GM12892 (cell line): ENCODE data around the gene PRR5.

ENCODE experiments used
- DNase-seq: peaks from one replicate; pipeline ENCODE4 v3.0.0; 2011; ENCODE audit not compliant: insufficient read length
- FAIRE-seq: peaks from 2 replicates; lab custom pipeline; 2011; peaks lifted over from hg19 to GRCh38; lab: Jason Lieb, UNC
- POLR2A ChIP-seq: IDR thresholded peaks from 2 replicates; pipeline ENCODE4 v1.6.1; 2011; ENCODE audit warnings: low read depth, low read length, control low read depth
- POLR2AphosphoS5 ChIP-seq: IDR thresholded peaks from 2 replicates; pipeline ENCODE4 v1.6.1; 2011; ENCODE audit warnings: low read depth, low read length, control low read depth
- TAF1 ChIP-seq: IDR thresholded peaks from 2 replicates; pipeline ENCODE4 v1.6.1; 2011; ENCODE audit warnings: low read depth, mild to moderate bottlenecking, control low read depth, low read length, borderline replicate concordance

Gene PRR5

GRCh38 chr22:44759430-44760310 is 57.7 kb downstream of the PRR5 start:
- TF ChIP-seq POLR2AphosphoS5 = no peak
- no peak for TF ChIP-seq POLR2A
- TF ChIP-seq TAF1 = no peak
- FAIRE-seq (no peak), DNase-seq (no peak)

GRCh38 chr22:44760476-44760875 is 58.5 kb downstream of the PRR5 start:
- DNase-seq (no peak), FAIRE-seq (no peak)

GRCh38 chr22:44761025-44761424 is 59.0 kb downstream of the PRR5 start:
- DNase-seq (no peak), FAIRE-seq (no peak)
- no peak for TF ChIP-seq TAF1
- no peak for TF ChIP-seq POLR2AphosphoS5
- no peak for TF ChIP-seq POLR2A

More at GRCh38 chr22:44760476-44760875, 58.5 kb downstream of the PRR5 start:
- TF ChIP-seq POLR2AphosphoS5 (no peak), TAF1 (no peak), POLR2A (no peak)

- TF ChIP-seq TAF1 = no peak
- TF ChIP-seq POLR2A = no peak
- TF ChIP-seq POLR2AphosphoS5 = no peak
- FAIRE-seq (no peak), DNase-seq (no peak)
Observed at GRCh38 chr22:44764373-44764772, 62.4 kb downstream of the PRR5 start.

- no peak for TF ChIP-seq POLR2A
- no peak for TF ChIP-seq POLR2AphosphoS5
- TF ChIP-seq TAF1 = no peak
- DNase-seq (no peak), FAIRE-seq (no peak)
Observed at GRCh38 chr22:44764974-44765373, 63.0 kb downstream of the PRR5 start.

- no peak for TF ChIP-seq POLR2A
- TF ChIP-seq TAF1 = no peak
- no peak for TF ChIP-seq POLR2AphosphoS5
- DNase-seq (no peak), FAIRE-seq (no peak)
Observed at GRCh38 chr22:44765571-44766285, 63.7 kb downstream of the PRR5 start.

- TF ChIP-seq POLR2A = no peak
- no peak for TF ChIP-seq TAF1
- no peak for TF ChIP-seq POLR2AphosphoS5
- no peak for FAIRE-seq
Observed at GRCh38 chr22:44773082-44773481, 71.1 kb downstream of the PRR5 start.

GRCh38 chr22:44775862-44776261 is 73.9 kb downstream of the PRR5 start:
- DNase-seq = no peak
- FAIRE-seq = no peak
- TF ChIP-seq POLR2AphosphoS5 = no peak
- no peak for TF ChIP-seq POLR2A
- TF ChIP-seq TAF1 = no peak

More at GRCh38 chr22:44773082-44773481, 71.1 kb downstream of the PRR5 start:
- DNase-seq = no peak

- TF ChIP-seq POLR2AphosphoS5 (no peak), POLR2A (no peak), TAF1 (no peak)
- FAIRE-seq = no peak
- no peak for DNase-seq
Observed at GRCh38 chr22:44776605-44777363, 74.8 kb downstream of the PRR5 start.

- TF ChIP-seq TAF1 (no peak), POLR2AphosphoS5 (no peak), POLR2A (no peak)
- FAIRE-seq = no peak
- DNase-seq = no peak
Observed at GRCh38 chr22:44777364-44777755, 75.4 kb downstream of the PRR5 start.

- DNase-seq (no peak), FAIRE-seq (no peak)
- no peak for TF ChIP-seq POLR2AphosphoS5
- no peak for TF ChIP-seq TAF1
- TF ChIP-seq POLR2A = no peak
Observed at GRCh38 chr22:44780876-44781449, 79.0 kb downstream of the PRR5 start.
